ENCODE measurements around the gene SNTB2. TPM values are rescaled to one million over a fixed set of nuclear protein-coding genes. Genes with fewer than 3 reads are reported as not detected.

SNTB2 gene
- total and polyA plus RNA-seq, 2 of the 13 experiments (the other 11 are each of a cell fraction or from before 2014, with no cell fraction given): 11.5 to 19.2 TPM

DNA sequence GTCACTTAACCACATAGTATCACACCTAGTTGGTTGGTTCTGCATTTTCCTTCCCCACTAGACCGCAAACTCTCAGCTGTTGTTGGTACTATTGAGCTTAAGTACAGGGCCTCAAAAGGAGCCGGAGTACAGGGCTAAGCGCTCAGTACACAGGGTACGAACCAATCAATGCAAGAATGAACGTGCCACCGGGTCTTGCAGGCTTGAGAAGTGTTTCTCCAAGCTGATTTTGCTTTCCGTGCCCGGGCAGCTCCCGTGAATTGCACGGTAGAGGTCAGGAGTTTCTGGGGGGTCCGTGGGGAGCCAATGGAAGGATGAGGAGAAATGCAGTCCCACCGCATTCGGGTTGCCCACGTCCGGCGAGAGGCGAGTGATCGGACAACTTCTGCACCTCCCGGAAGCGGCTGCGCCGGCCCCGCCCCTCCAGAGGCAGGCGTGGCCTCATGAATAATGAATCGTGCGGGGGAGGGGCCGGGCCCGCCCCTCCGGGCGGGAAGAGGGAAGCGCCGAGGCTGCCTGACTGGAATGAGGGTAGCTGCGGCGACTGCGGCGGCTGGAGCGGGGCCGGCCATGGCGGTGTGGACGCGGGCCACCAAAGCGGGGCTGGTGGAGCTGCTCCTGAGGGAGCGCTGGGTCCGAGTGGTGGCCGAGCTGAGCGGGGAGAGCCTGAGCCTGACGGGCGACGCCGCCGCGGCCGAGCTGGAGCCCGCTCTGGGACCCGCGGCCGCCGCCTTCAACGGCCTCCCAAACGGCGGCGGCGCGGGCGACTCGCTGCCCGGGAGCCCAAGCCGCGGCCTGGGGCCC lies at the start of gene SNTB2 (continued):
- TF ChIP-seq, protein P1, sequence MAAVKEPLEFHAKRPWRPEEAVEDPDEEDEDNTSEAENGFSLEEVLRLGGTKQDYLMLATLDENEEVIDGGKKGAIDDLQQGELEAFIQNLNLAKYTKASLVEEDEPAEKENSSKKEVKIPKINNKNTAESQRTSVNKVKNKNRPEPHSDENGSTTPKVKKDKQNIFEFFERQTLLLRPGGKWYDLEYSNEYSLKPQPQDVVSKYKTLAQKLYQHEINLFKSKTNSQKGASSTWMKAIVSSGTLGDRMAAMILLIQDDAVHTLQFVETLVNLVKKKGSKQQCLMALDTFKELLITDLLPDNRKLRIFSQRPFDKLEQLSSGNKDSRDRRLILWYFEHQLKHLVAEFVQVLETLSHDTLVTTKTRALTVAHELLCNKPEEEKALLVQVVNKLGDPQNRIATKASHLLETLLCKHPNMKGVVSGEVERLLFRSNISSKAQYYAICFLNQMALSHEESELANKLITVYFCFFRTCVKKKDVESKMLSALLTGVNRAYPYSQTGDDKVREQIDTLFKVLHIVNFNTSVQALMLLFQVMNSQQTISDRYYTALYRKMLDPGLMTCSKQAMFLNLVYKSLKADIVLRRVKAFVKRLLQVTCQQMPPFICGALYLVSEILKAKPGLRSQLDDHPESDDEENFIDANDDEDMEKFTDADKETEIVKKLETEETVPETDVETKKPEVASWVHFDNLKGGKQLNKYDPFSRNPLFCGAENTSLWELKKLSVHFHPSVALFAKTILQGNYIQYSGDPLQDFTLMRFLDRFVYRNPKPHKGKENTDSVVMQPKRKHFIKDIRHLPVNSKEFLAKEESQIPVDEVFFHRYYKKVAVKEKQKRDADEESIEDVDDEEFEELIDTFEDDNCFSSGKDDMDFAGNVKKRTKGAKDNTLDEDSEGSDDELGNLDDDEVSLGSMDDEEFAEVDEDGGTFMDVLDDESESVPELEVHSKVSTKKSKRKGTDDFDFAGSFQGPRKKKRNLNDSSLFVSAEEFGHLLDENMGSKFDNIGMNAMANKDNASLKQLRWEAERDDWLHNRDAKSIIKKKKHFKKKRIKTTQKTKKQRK (IDR thresholded peaks at IDR 0.05; ENCODE audit: low read length): no peak
- peak; percentile 75; the same call in 1 of the 2 replicates for TF ChIP-seq ZNF234 (CRISPR knock-in tag; conservative IDR thresholded peaks at IDR 0.05)
- TF ChIP-seq KDM1A (CRISPR knock-in tag; IDR thresholded peaks at IDR 0.05): no peak
- no peak for TF ChIP-seq MTF1 (CRISPR knock-in tag; IDR thresholded peaks at IDR 0.05)
- TF ChIP-seq ZFAT (CRISPR knock-in tag; conservative IDR thresholded peaks at IDR 0.05): 0 out of 2 replicates have a peak, but pooled peaks have one; percentile 33
- peak; percentile 57; the same call in 1 of the 2 replicates for TF ChIP-seq ZNF205 (CRISPR knock-in tag; IDR thresholded peaks at IDR 0.05)
- TF ChIP-seq, protein P2, sequence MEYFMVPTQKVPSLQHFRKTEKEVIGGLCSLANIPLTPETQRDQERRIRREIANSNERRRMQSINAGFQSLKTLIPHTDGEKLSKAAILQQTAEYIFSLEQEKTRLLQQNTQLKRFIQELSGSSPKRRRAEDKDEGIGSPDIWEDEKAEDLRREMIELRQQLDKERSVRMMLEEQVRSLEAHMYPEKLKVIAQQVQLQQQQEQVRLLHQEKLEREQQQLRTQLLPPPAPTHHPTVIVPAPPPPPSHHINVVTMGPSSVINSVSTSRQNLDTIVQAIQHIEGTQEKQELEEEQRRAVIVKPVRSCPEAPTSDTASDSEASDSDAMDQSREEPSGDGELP (IDR thresholded peaks at IDR 0.05; ENCODE audit: borderline replicate concordance, low read depth): peak; percentile 48; the same call in 1 of the 2 replicates
- no peak for TF ChIP-seq ZBTB7B (CRISPR knock-in tag; IDR thresholded peaks at IDR 0.05)
- peak; percentile 43 for TF ChIP-seq ZBTB38 (CRISPR knock-in tag; IDR thresholded peaks at IDR 0.05)
- TF ChIP-seq RARA (CRISPR knock-in tag; IDR thresholded peaks at IDR 0.05): peak; percentile 54
- TF ChIP-seq, protein P3, sequence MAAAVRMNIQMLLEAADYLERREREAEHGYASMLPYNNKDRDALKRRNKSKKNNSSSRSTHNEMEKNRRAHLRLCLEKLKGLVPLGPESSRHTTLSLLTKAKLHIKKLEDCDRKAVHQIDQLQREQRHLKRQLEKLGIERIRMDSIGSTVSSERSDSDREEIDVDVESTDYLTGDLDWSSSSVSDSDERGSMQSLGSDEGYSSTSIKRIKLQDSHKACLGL (CRISPR knock-in tag; IDR thresholded peaks at IDR 0.05): no peak; the same call in 1 of the 2 replicates
- TF ChIP-seq GATAD1 (CRISPR knock-in tag; IDR thresholded peaks at IDR 0.05): peak; percentile 50; the same call in 1 of the 2 replicates
- TF ChIP-seq SPEN (CRISPR knock-in tag; IDR thresholded peaks at IDR 0.05; ENCODE audit: low read depth): peak; percentile 58; the same call in 1 of the 2 replicates
- no peak for TF ChIP-seq NPAS2 (CRISPR knock-in tag; IDR thresholded peaks at IDR 0.05; ENCODE audit: borderline replicate concordance)
- TF ChIP-seq, protein P4, sequence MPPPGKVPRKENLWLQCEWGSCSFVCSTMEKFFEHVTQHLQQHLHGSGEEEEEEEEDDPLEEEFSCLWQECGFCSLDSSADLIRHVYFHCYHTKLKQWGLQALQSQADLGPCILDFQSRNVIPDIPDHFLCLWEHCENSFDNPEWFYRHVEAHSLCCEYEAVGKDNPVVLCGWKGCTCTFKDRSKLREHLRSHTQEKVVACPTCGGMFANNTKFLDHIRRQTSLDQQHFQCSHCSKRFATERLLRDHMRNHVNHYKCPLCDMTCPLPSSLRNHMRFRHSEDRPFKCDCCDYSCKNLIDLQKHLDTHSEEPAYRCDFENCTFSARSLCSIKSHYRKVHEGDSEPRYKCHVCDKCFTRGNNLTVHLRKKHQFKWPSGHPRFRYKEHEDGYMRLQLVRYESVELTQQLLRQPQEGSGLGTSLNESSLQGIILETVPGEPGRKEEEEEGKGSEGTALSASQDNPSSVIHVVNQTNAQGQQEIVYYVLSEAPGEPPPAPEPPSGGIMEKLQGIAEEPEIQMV (CRISPR knock-in tag; IDR thresholded peaks at IDR 0.05; ENCODE audit: low read depth): peak; percentile 80; the same call in 1 of the 2 replicates
- peak; percentile 74 for TF ChIP-seq MEF2D (CRISPR knock-in tag; IDR thresholded peaks at IDR 0.05)
- TF ChIP-seq, protein P5, sequence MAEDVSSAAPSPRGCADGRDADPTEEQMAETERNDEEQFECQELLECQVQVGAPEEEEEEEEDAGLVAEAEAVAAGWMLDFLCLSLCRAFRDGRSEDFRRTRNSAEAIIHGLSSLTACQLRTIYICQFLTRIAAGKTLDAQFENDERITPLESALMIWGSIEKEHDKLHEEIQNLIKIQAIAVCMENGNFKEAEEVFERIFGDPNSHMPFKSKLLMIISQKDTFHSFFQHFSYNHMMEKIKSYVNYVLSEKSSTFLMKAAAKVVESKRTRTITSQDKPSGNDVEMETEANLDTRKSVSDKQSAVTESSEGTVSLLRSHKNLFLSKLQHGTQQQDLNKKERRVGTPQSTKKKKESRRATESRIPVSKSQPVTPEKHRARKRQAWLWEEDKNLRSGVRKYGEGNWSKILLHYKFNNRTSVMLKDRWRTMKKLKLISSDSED (CRISPR knock-in tag; IDR thresholded peaks at IDR 0.05): peak; percentile 89
- TF ChIP-seq FOXO1 (CRISPR knock-in tag; IDR thresholded peaks at IDR 0.05): no peak; the same call in 1 of the 2 replicates
- TF ChIP-seq ZNF678 (CRISPR knock-in tag; IDR thresholded peaks at IDR 0.05): 0 out of 2 replicates have a peak, but pooled peaks have one; percentile 8
